Activated T-helper 1 cell treated with Interleukin-2 at 50 U/mL for 16 hours (primary cell): Measurements from ENCODE around the gene TMEM129.
"Not testable (repeated sequence)": the region's sequence is repeated elsewhere in the genome, so short reads cannot be mapped to it uniquely, and the experiment has no call there.

ENCODE experiments used
- DNase-seq: peaks from one replicate; pipeline ENCODE4 v3.0.0-alpha.2; 2020; ENCODE audit warnings: low read depth

Gene TMEM129

GRCh38 chr4:1721666-1722550 is 785 bp upstream of the TMEM129 start:
- no peak for DNase-seq

GRCh38 chr4:1720163-1720983 is 750 bp downstream of the TMEM129 start:
- DNase-seq = no peak

- no peak for DNase-seq
These were observed 2.9 kb downstream of the TMEM129 start for GRCh38 chr4:1718095-1718850.

- DNase-seq = no peak
These were observed 3.7 kb downstream of the TMEM129 start for GRCh38 chr4:1717129-1718094.

GRCh38 chr4:1716065-1716945 is 4.8 kb downstream of the TMEM129 start:
- DNase-seq = no peak

GRCh38 chr4:1715002-1715758 is 5.9 kb downstream of the TMEM129 start:
- no peak for DNase-seq

- DNase-seq = no peak
These were observed 6.7 kb downstream of the TMEM129 start for GRCh38 chr4:1714303-1715001.

GRCh38 chr4:1713003-1713851 is 7.9 kb downstream of the TMEM129 start:
- DNase-seq = no peak

- DNase-seq = peak; percentile 99
These were observed 8.7 kb downstream of the TMEM129 start, which contains the start of gene SLBP for GRCh38 chr4:1712216-1713002. SLBP (minus strand) TSS chr4:1712319; CDS start chr4:1712188, 131 bp downstream.

GRCh38 chr4:1711571-1712215 is 9.4 kb downstream of the TMEM129 start:
- DNase-seq = no peak

GRCh38 chr4:1711055-1711570 is 10.0 kb downstream of the TMEM129 start:
- no peak for DNase-seq

GRCh38 chr4:1708581-1708980 is 12.5 kb downstream of the TMEM129 start:
- no peak for DNase-seq

GRCh38 chr4:1706358-1706757 is 14.8 kb downstream of the TMEM129 start:
- no peak for DNase-seq

- no peak for DNase-seq
These were observed 15.4 kb downstream of the TMEM129 start for GRCh38 chr4:1705732-1706131.

GRCh38 chr4:1703867-1704266 is 17.3 kb downstream of the TMEM129 start:
- DNase-seq = no peak

GRCh38 chr4:1701671-1702070 is 19.5 kb downstream of the TMEM129 start:
- DNase-seq = not testable (repeated sequence)
